HEK293 (cell line): Measurements from ENCODE around the gene IDUA.

ENCODE experiments used
- KLF10 ChIP-seq: fragments of 450-650 bp; IDR thresholded peaks from 2 replicates; pipeline ENCODE4 v1.5.1; 2018; ENCODE audit warnings: missing biosample characterization, mild to moderate bottlenecking, missing genetic modification characterization
- ZBTB7A ChIP-seq: fragments of 450-650 bp; formaldehyde crosslinking; IDR thresholded peaks from 2 replicates; pipeline ENCODE4 v1.5.1; 2016; ENCODE audit warnings: low read depth, missing biosample characterization, missing genetic modification characterization
- ZBTB8A ChIP-seq: fragments of 450-650 bp; formaldehyde crosslinking; IDR thresholded peaks from 2 replicates; pipeline ENCODE4 v1.5.1; 2016; ENCODE audit warnings: missing biosample characterization, missing genetic modification characterization
- ZNF274 ChIP-seq, 2 experiments: fragments of 200-500 bp in 1 of 2; fragments of 450-650 bp in 1 of 2; sonication (Bioruptor generic) in 1 of 2; formaldehyde crosslinking in 1 of 2; IDR thresholded peaks; 2 replicates each; pipeline versions ENCODE4 v1.5.1 to v1.6.1; 2014 to 2016; ENCODE audit warnings: borderline replicate concordance in 1 of 2, inconsistent platforms in 1 of 2, low read length in 1 of 2, missing biosample characterization in 1 of 2, missing genetic modification characterization in 1 of 2
- ZNF624 ChIP-seq: fragments of 450-650 bp; formaldehyde crosslinking; IDR thresholded peaks from 2 replicates; pipeline ENCODE4 v1.5.1; 2017; ENCODE audit warnings: missing biosample characterization, missing genetic modification characterization
- ZNF670 ChIP-seq: fragments of 450-650 bp; formaldehyde crosslinking; IDR thresholded peaks from 2 replicates; pipeline ENCODE4 v1.5.1; 2016; ENCODE audit warnings: missing biosample characterization, missing genetic modification characterization, low read depth
- ZNF791 ChIP-seq: fragments of 450-650 bp; formaldehyde crosslinking; IDR thresholded peaks from 2 replicates; pipeline ENCODE4 v1.5.1; 2016; ENCODE audit warnings: missing biosample characterization, missing genetic modification characterization
- ZNF792 ChIP-seq: fragments of 450-650 bp; formaldehyde crosslinking; IDR thresholded peaks from 2 replicates; pipeline ENCODE4 v1.5.1; 2016; ENCODE audit warnings: missing biosample characterization, missing genetic modification characterization
- ZSCAN30 ChIP-seq: fragments of 450-650 bp; IDR thresholded peaks from 2 replicates; pipeline ENCODE4 v1.5.1; 2018; ENCODE audit warnings: missing biosample characterization, mild to moderate bottlenecking, missing genetic modification characterization, moderate library complexity
- TF ChIP-seq, protein P1 (sequence below): fragments of 450-650 bp; formaldehyde crosslinking; IDR thresholded peaks from 2 replicates; pipeline ENCODE4 v1.5.1; 2016; ENCODE audit warnings: missing biosample characterization, missing genetic modification characterization
- TF ChIP-seq, protein P2 (sequence below): fragments of 450-650 bp; formaldehyde crosslinking; IDR thresholded peaks from 2 replicates; pipeline ENCODE4 v1.5.1; 2016; ENCODE audit warnings: missing biosample characterization, missing genetic modification characterization, borderline replicate concordance
- TF ChIP-seq, protein P3 (sequence below): fragments of 450-650 bp; IDR thresholded peaks from 2 replicates; pipeline ENCODE4 v1.5.1; 2018; ENCODE audit warnings: missing biosample characterization, missing genetic modification characterization
- TF ChIP-seq, protein P4 (sequence below): sonication (generic); formaldehyde crosslinking; IDR thresholded peaks from 2 replicates; pipeline ENCODE4 v1.8.1; 2022; ENCODE audit warnings: mild to moderate bottlenecking, moderate library complexity, missing genetic modification reagents
- TF ChIP-seq, protein P5 (sequence below): fragments of 450-650 bp; formaldehyde crosslinking; IDR thresholded peaks from 2 replicates; pipeline ENCODE4 v1.5.1; 2016; ENCODE audit warnings: missing biosample characterization, missing genetic modification characterization, low read depth

DNA sequence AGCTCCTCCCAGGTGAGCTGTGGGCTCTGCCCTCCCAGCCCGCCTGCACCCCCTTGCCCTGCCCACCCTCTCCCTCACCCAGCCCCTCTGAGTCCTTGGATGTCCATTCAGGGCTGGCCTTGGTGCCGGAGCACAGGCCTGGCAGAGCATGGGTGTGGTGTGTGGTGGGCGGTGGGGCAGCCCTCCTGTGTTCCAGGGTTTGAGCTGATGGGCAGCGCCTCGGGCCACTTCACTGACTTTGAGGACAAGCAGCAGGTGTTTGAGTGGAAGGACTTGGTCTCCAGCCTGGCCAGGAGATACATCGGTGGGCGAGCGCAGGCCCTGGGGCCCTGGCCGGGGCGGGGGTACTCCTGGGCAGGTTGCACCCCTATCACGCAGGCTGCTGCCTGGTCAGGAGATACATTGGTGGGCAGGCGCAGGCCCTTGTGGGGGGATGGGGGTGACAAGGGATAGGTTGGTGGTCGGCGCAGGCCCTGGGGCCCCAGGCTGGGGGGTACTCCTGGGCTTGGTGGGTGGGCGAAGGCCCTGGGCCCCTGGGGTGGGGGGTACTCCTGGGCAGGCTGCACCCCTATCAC, 13.9 kb downstream of the IDUA start:
- TF ChIP-seq, protein P1, sequence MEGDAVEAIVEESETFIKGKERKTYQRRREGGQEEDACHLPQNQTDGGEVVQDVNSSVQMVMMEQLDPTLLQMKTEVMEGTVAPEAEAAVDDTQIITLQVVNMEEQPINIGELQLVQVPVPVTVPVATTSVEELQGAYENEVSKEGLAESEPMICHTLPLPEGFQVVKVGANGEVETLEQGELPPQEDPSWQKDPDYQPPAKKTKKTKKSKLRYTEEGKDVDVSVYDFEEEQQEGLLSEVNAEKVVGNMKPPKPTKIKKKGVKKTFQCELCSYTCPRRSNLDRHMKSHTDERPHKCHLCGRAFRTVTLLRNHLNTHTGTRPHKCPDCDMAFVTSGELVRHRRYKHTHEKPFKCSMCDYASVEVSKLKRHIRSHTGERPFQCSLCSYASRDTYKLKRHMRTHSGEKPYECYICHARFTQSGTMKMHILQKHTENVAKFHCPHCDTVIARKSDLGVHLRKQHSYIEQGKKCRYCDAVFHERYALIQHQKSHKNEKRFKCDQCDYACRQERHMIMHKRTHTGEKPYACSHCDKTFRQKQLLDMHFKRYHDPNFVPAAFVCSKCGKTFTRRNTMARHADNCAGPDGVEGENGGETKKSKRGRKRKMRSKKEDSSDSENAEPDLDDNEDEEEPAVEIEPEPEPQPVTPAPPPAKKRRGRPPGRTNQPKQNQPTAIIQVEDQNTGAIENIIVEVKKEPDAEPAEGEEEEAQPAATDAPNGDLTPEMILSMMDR (tag by site-specific recombination), result no peak
- TF ChIP-seq ZSCAN30 (tag by site-specific recombination), result no peak
- TF ChIP-seq KLF10 (tag by site-specific recombination), result no peak
- TF ChIP-seq ZNF792 (tag by site-specific recombination), result no peak
- TF ChIP-seq, protein P2, sequence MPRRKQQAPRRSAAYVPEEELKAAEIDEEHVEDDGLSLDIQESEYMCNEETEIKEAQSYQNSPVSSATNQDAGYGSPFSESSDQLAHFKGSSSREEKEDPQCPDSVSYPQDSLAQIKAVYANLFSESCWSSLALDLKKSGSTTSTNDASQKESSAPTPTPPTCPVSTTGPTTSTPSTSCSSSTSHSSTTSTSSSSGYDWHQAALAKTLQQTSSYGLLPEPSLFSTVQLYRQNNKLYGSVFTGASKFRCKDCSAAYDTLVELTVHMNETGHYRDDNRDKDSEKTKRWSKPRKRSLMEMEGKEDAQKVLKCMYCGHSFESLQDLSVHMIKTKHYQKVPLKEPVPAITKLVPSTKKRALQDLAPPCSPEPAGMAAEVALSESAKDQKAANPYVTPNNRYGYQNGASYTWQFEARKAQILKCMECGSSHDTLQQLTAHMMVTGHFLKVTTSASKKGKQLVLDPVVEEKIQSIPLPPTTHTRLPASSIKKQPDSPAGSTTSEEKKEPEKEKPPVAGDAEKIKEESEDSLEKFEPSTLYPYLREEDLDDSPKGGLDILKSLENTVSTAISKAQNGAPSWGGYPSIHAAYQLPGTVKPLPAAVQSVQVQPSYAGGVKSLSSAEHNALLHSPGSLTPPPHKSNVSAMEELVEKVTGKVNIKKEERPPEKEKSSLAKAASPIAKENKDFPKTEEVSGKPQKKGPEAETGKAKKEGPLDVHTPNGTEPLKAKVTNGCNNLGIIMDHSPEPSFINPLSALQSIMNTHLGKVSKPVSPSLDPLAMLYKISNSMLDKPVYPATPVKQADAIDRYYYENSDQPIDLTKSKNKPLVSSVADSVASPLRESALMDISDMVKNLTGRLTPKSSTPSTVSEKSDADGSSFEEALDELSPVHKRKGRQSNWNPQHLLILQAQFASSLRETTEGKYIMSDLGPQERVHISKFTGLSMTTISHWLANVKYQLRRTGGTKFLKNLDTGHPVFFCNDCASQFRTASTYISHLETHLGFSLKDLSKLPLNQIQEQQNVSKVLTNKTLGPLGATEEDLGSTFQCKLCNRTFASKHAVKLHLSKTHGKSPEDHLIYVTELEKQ (tag by site-specific recombination), result no peak
- TF ChIP-seq, protein P3, sequence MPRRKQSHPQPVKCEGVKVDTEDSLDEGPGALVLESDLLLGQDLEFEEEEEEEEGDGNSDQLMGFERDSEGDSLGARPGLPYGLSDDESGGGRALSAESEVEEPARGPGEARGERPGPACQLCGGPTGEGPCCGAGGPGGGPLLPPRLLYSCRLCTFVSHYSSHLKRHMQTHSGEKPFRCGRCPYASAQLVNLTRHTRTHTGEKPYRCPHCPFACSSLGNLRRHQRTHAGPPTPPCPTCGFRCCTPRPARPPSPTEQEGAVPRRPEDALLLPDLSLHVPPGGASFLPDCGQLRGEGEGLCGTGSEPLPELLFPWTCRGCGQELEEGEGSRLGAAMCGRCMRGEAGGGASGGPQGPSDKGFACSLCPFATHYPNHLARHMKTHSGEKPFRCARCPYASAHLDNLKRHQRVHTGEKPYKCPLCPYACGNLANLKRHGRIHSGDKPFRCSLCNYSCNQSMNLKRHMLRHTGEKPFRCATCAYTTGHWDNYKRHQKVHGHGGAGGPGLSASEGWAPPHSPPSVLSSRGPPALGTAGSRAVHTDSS (tag by site-specific recombination), result no peak
- TF ChIP-seq, protein P4, sequence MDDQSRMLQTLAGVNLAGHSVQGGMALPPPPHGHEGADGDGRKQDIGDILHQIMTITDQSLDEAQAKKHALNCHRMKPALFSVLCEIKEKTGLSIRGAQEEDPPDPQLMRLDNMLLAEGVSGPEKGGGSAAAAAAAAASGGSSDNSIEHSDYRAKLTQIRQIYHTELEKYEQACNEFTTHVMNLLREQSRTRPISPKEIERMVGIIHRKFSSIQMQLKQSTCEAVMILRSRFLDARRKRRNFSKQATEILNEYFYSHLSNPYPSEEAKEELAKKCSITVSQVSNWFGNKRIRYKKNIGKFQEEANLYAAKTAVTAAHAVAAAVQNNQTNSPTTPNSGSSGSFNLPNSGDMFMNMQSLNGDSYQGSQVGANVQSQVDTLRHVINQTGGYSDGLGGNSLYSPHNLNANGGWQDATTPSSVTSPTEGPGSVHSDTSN (CRISPR knock-in tag), result no peak
- TF ChIP-seq, protein P5, sequence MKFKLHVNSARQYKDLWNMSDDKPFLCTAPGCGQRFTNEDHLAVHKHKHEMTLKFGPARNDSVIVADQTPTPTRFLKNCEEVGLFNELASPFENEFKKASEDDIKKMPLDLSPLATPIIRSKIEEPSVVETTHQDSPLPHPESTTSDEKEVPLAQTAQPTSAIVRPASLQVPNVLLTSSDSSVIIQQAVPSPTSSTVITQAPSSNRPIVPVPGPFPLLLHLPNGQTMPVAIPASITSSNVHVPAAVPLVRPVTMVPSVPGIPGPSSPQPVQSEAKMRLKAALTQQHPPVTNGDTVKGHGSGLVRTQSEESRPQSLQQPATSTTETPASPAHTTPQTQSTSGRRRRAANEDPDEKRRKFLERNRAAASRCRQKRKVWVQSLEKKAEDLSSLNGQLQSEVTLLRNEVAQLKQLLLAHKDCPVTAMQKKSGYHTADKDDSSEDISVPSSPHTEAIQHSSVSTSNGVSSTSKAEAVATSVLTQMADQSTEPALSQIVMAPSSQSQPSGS (tag by site-specific recombination), result no peak
- no peak for TF ChIP-seq ZNF274 (IDR thresholded peaks at IDR 0.05; ENCODE audit: low read length)
- TF ChIP-seq ZNF274 (tag by site-specific recombination; IDR thresholded peaks at IDR 0.05; ENCODE audit: borderline replicate concordance), result no peak
- TF ChIP-seq ZNF791 (tag by site-specific recombination), result no peak
- TF ChIP-seq ZNF670, result no peak
- no peak for TF ChIP-seq ZBTB8A (tag by site-specific recombination)
- TF ChIP-seq ZBTB7A (tag by site-specific recombination), result no peak
- TF ChIP-seq ZNF624, result no peak
